ENCODE measurements around the gene S100A6.

- TF ChIP-seq CTCF (conservative IDR thresholded peaks at IDR 0.05; ENCODE audit: low read depth, low read length) = no peak
- no peak for TF ChIP-seq EZH2phosphoT487 (IDR thresholded peaks at IDR 0.05; ENCODE audit: borderline replicate concordance, low read length)
- TF ChIP-seq EZH2 (IDR thresholded peaks at IDR 0.05; ENCODE audit: low read length, unreplicated experiment) = no peak
Measured at GRCh38 chr1:153498746-153499145, 37.0 kb downstream of the S100A6 start.
